ENCODE data around the gene UPK3B.
"Not testable (repeated sequence)": the region's sequence is repeated elsewhere in the genome, so short reads cannot be mapped to it uniquely, and the experiment has no call there.

UPK3B gene

GRCh38 chr7:76515999-76516443 is 5.7 kb downstream of the UPK3B start:
- H3K9ac ChIP-seq: no peak overlapping the region

GRCh38 chr7:76516932-76517331 is 6.6 kb downstream of the UPK3B start:
- not testable (repeated sequence) for H3K9ac ChIP-seq; H4K20me1 ChIP-seq (ENCODE audit: insufficient read depth); H3K4me3 ChIP-seq (IDR thresholded peaks at IDR 0.05; ENCODE audit: insufficient read depth, low read depth, low read length); H3K4me2 ChIP-seq; H2AFZ ChIP-seq (ENCODE audit: low read depth); H3K79me2 ChIP-seq (ENCODE audit: insufficient read depth, low read depth); H3K4me1 ChIP-seq (ENCODE audit: low read depth, poor library complexity, severe bottlenecking); H3K36me3 ChIP-seq (ENCODE audit: insufficient read depth); H3K27me3 ChIP-seq (ENCODE audit: insufficient read depth, low read depth); H3K27ac ChIP-seq

More at GRCh38 chr7:76515999-76516443, 5.7 kb downstream of the UPK3B start:
- Histone ChIP-seq H4K20me1 (ENCODE audit: insufficient read depth) (no peaks in the 10 kb centered on the region), H3K79me2 (ENCODE audit: insufficient read depth, low read depth) (no peaks in the 10 kb centered on the region), H3K4me1 (ENCODE audit: low read depth, poor library complexity, severe bottlenecking) (no peaks in the 10 kb centered on the region), H3K4me2 (no peak overlapping the region), H3K27me3 (ENCODE audit: insufficient read depth, low read depth) (no peaks in the 10 kb centered on the region), H3K36me3 (ENCODE audit: insufficient read depth) (no peaks in the 10 kb centered on the region), H2AFZ (ENCODE audit: low read depth) (no peak overlapping the region), H3K4me3 (IDR thresholded peaks at IDR 0.05; ENCODE audit: insufficient read depth, low read depth, low read length) (no peak overlapping the region), H3K27ac (no peak overlapping the region)
- no peak for TF ChIP-seq CTCF (conservative IDR thresholded peaks at IDR 0.05; ENCODE audit: low read depth, low read length)

DNA sequence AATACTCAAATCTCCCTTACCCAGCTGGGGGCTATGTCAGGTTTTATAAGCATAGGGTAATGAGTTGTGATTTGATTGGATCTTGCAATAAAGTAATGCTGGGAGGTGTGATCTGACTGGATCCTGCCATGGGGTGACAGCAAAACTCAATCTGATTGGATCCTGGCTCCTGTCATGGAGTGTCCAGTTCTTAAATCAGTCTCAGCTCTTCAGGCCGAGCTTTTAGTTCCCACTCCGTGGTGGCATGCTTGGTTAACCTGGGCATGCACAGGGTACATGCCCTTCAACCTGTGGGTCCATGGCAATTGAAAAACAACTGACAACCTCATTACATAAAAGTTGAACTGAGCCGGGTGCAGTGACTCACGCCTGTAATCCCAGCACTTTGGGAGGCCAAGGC is 15.8 kb downstream of the UPK3B start:
- not testable (repeated sequence) for H3K9ac ChIP-seq; H3K27ac ChIP-seq; H3K79me2 ChIP-seq (ENCODE audit: insufficient read depth, low read depth); H3K4me1 ChIP-seq (ENCODE audit: low read depth, poor library complexity, severe bottlenecking); H3K36me3 ChIP-seq (ENCODE audit: insufficient read depth); H2AFZ ChIP-seq (ENCODE audit: low read depth); H3K4me2 ChIP-seq; H3K4me3 ChIP-seq (IDR thresholded peaks at IDR 0.05; ENCODE audit: insufficient read depth, low read depth, low read length); H4K20me1 ChIP-seq (ENCODE audit: insufficient read depth); H3K27me3 ChIP-seq (ENCODE audit: insufficient read depth, low read depth)

DNA sequence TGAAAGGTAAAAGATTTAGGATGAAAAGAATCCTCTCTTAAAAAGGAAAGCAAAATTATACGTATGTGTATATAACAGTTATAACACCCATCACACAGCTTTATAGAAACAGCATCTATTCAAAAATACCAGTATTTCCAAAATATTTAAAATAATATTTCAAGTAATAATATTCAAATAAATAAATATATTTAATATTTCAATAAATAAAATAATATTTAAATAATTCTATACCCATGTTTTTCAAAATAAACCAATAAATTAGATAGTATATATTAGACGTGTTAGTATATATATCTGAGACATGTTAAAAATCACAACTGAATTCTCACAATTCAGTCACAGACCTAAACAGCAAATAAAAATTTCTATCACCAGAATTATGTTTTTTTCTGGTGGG is 21.3 kb downstream of the UPK3B start:
- H3K27ac ChIP-seq; H2AFZ ChIP-seq (ENCODE audit: low read depth); H3K79me2 ChIP-seq (ENCODE audit: insufficient read depth, low read depth); H4K20me1 ChIP-seq (ENCODE audit: insufficient read depth); H3K4me1 ChIP-seq (ENCODE audit: low read depth, poor library complexity, severe bottlenecking); H3K4me2 ChIP-seq; H3K9ac ChIP-seq; H3K4me3 ChIP-seq (IDR thresholded peaks at IDR 0.05; ENCODE audit: insufficient read depth, low read depth, low read length); H3K27me3 ChIP-seq (ENCODE audit: insufficient read depth, low read depth); H3K36me3 ChIP-seq (ENCODE audit: insufficient read depth): not testable (repeated sequence)

DNA sequence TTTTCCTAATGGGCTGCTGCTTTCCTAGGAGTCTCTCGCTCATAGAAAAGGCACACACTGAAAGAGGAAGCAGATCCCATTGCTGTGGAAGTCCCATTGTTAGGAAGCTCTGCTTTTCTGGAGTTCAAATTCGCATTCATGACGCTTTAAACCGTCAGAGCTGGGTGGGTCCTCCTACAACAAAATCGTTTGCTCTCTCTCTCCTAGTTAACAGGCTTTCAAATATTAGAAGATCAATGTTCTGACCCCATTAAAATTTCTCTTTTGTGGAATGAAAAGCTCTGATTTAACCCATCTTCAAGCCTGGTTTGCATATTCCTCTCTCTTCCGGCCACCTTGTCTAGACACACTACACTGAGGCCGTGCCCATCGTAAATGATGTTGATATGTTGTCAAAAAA is 32.8 kb downstream of the UPK3B start, which contains the start of gene SPDYE16:
Gene SPDYE16, minus strand, starts transcription at position 101 of the 400 bp plus-strand sequence. CDS start 1,838 bp downstream, outside the sequence.
- H3K27me3 ChIP-seq (ENCODE audit: insufficient read depth, low read depth); H3K9ac ChIP-seq: not testable (repeated sequence)

DNA sequence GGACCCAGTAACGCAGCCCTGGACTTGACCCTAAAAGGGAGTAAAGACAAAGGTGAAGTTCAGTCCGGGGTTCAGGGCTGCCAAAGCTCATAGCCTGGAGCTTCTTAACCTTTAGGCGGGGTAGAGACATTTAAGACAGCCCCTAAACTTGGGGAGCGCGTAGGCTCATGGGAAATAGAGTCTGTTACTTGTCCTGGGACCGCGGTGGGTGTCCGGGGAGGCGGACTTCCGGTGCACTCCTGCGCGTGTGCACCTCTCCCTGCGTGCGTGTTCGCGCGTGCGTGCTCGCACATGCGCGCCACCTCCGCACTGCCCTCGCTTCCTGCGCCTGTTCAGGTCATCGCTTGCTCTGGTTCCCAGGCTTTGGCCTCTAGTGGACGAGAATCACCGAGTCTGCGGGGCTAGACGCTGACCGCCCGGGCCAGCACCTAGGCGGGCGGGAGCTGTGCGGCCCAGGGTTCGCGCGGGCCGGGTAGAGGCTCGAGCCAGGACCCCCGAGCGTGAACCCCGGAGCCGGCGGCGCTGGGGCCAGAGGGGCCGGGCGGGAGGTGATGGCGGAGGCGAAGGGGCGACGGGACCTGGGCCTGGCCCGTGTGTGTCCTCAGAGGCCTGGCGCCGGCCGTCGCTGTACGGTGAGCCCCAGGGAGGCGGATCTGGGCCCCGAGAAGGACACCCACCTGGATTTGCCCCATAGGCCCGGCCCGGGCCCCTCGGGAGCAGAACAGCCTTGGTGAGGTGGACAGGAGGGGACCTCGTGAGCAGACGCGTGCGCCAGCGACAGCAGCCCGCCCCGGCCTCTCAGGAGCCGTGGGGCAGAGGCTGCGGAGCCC is 38.9 kb downstream of the UPK3B start:
- H3K4me2 ChIP-seq: peak overlapping the region; percentile 55
- H2AFZ ChIP-seq (ENCODE audit: low read depth): peak overlapping the region; percentile 60
- H3K27me3 ChIP-seq (ENCODE audit: insufficient read depth, low read depth); H3K4me1 ChIP-seq (ENCODE audit: low read depth, poor library complexity, severe bottlenecking); H3K36me3 ChIP-seq (ENCODE audit: insufficient read depth); H4K20me1 ChIP-seq (ENCODE audit: insufficient read depth); H3K4me3 ChIP-seq (IDR thresholded peaks at IDR 0.05; ENCODE audit: insufficient read depth, low read depth, low read length): not testable (repeated sequence)
- H3K79me2 ChIP-seq (ENCODE audit: insufficient read depth, low read depth): peaks cover 31% of the 10 kb centered on the region; the same call in 1 of the 2 replicates
- peak overlapping the region; percentile 97 for H3K9ac ChIP-seq
- H3K27ac ChIP-seq: peak overlapping the region; percentile 76

More for the DNA sequence above, 32.8 kb downstream of the UPK3B start, which contains the start of gene SPDYE16:
- not testable (repeated sequence) for H3K27ac ChIP-seq; H3K4me2 ChIP-seq; H3K79me2 ChIP-seq (ENCODE audit: insufficient read depth, low read depth); H2AFZ ChIP-seq (ENCODE audit: low read depth); H3K4me1 ChIP-seq (ENCODE audit: low read depth, poor library complexity, severe bottlenecking); H3K36me3 ChIP-seq (ENCODE audit: insufficient read depth); H3K4me3 ChIP-seq (IDR thresholded peaks at IDR 0.05; ENCODE audit: insufficient read depth, low read depth, low read length); H4K20me1 ChIP-seq (ENCODE audit: insufficient read depth)

DNA sequence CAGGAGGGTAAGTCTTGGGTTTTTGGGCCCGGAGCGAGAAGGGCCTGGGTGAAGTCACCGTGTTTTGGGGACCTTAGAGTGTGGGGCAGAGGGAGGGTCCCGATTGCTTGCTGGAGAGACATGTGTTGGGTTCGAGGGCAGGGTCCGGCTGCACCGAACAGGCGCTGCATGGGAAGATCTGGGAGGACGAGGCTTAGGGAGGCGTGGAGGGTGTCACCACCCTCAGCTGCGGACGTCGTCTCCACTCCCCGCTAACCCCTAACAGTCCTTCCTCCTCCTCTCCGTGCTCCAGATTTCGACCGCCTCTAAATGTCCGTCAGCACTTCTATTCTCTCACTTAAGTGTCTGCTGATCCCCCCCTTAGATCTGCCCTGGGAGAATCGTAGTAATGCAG is 39.5 kb downstream of the UPK3B start:
- H4K20me1 ChIP-seq (ENCODE audit: insufficient read depth); H3K4me3 ChIP-seq (IDR thresholded peaks at IDR 0.05; ENCODE audit: insufficient read depth, low read depth, low read length); H3K27me3 ChIP-seq (ENCODE audit: insufficient read depth, low read depth); H3K36me3 ChIP-seq (ENCODE audit: insufficient read depth); H3K4me1 ChIP-seq (ENCODE audit: low read depth, poor library complexity, severe bottlenecking): not testable (repeated sequence)
- Histone ChIP-seq H3K9ac (peak overlapping the region; percentile 97), H3K27ac (peak overlapping the region; percentile 76), H3K79me2 (ENCODE audit: insufficient read depth, low read depth) (peaks cover 35% of the 10 kb centered on the region; the same call in 1 of the 2 replicates), H3K4me2 (peak overlapping the region; percentile 55), H2AFZ (ENCODE audit: low read depth) (peak overlapping the region; percentile 60; the same call in 1 of the 2 replicates)

DNA sequence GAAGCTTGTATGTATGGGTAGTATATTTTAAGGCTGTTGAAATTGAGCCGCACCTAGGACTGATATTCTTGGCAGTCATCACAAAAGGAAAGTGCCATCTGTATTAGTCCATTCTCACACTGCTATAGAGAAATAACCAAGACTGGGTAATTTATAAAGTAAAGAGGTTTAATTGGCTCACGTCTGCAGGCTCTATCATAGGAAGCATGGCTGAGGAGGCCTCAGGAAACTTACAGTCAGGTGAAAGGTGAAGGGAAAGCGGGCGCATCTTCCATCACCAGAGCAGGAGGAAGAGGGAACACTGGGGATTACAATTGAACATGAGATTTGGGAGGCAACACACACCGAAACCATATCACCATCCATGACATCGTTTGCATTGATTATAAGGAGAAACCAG is 41.6 kb downstream of the UPK3B start:
- not testable (repeated sequence) for H3K4me1 ChIP-seq (ENCODE audit: low read depth, poor library complexity, severe bottlenecking); H3K4me2 ChIP-seq
- H3K79me2 ChIP-seq (ENCODE audit: insufficient read depth, low read depth): peaks cover 50% of the 10 kb centered on the region; the same call in 1 of the 2 replicates

DNA sequence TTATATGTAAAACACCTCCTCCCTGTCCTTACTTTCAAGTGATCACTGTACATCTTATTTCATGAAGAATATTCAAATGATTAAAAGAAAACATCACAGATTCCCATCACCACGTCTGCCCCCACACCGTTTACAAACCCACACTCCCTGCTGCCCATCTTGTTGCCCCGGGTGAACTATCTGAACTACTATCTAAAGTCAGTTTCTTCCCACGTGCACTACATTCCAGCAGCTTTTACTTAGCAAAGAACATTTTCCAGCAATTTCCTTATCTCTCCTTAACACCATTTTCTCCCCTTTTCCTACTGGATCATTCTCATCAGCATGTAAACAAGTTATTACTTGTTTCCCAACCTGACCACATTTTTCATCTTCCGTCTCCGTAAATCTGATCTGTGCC is 49.3 kb downstream of the UPK3B start:
- H3K36me3 ChIP-seq (ENCODE audit: insufficient read depth); H4K20me1 ChIP-seq (ENCODE audit: insufficient read depth); H3K27ac ChIP-seq; H3K27me3 ChIP-seq (ENCODE audit: insufficient read depth, low read depth); H2AFZ ChIP-seq (ENCODE audit: low read depth); H3K4me1 ChIP-seq (ENCODE audit: low read depth, poor library complexity, severe bottlenecking); H3K9ac ChIP-seq; H3K4me2 ChIP-seq; H3K4me3 ChIP-seq (IDR thresholded peaks at IDR 0.05; ENCODE audit: insufficient read depth, low read depth, low read length): not testable (repeated sequence)
- peaks cover 41% of the 10 kb centered on the region for H3K79me2 ChIP-seq (ENCODE audit: insufficient read depth, low read depth)

More for the DNA sequence above, 41.6 kb downstream of the UPK3B start:
- not testable (repeated sequence) for H2AFZ ChIP-seq (ENCODE audit: low read depth); H3K9ac ChIP-seq; H3K4me3 ChIP-seq (IDR thresholded peaks at IDR 0.05; ENCODE audit: insufficient read depth, low read depth, low read length); H3K27me3 ChIP-seq (ENCODE audit: insufficient read depth, low read depth); H3K36me3 ChIP-seq (ENCODE audit: insufficient read depth); H4K20me1 ChIP-seq (ENCODE audit: insufficient read depth); H3K27ac ChIP-seq

Measured in KMS-11 (cell line).